HPDE6-E6E7 (cell line): ENCODE data around the gene CGREF1.
"Not testable (repeated sequence)": the region's sequence is repeated elsewhere in the genome, so short reads cannot be mapped to it uniquely, and the experiment has no call there.

Source experiments
- DNase-seq: peaks from one replicate; pipeline ENCODE4 v3.0.0; 2011; ENCODE audit warnings: missing footprints; ENCODE audit errors: extremely low spot score

CGREF1 gene

DNA sequence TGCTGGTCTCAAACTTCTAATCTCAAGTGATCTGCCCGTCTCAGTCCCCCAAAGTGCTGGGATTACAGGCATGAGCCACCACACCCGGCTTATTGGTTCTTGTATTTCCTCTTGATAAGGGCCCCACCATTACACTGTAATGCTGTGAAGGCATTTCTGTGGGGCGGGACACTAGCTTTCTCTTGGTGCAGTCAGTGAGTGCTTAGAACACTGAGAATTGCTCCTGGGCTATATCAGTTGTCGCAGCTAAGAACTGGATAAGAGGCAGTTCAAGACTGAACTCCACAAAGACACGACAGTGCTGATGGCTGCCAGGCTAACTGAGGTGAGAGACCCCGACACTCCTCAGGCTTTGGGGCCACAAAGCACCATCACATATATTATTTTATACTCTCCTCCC lies 30.3 kb downstream of the CGREF1 start:
- no peak for DNase-seq

DNA sequence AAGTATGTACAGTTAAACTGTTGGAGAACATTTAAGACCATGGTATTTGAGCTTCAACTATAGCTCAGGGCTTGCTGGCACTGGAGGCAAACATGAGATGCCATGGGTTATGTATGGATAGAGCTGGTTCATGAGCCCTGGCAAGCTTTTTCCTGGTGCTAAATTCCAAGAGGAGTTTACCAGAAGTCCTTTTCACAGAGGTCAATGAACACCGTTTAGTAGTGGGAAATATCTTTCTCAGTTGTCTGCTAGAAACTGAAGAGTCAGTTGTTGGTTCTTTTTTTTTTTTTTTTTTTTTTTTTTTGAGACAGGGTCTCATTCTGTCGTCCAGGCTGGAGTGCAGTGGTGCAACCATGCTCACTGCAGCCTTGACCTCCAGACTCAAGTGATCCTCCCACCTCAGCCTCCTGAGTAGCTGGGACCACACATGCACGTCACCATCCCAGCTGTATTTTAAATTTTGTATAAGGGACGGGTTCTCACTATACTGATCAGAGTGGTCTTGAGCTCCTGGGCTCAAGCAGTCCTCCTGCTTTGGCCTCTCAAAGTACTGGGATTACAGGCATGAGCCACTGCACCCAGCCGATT lies 31.0 kb downstream of the CGREF1 start:
- no peak for DNase-seq

GRCh38 chr2:27086724-27087593 lies 32.0 kb downstream of the CGREF1 start, which contains the start of gene KHK:
Gene KHK (plus strand): TSS chr2:27086772. CDS start chr2:27087260, 488 bp downstream.
- peak; percentile 56 for DNase-seq

DNA sequence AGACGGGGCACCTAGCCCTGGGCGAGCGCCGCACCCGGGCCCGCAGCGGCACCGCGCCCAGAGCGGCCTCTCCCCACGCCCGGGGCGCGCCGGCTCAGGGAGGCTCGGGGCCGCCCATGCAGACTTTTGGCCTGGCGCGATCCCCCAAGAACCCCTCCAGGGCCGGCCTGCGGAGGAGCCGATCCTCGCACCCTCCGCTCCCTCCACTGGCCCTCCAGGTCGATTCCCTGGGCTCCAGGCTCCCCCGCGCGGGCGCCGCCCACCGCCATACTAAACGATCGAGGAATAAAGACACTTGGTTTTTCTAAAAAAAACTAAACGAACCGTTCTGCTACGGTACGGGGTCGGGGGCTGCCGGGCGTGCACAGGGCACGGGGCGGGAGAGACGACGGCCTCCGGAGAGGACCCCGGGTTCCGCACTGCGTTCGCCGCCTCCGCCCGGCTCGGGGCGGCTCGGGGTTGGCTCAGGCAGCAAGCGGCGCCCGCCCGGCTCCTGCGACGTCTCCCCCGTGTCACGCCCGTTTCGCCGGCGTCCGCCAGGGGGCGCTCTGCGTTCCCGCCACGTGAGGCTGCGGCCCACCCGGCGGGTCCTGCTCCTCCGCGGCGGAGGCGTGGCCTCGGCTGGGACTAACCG lies 32.7 kb downstream of the CGREF1 start:
- peak; percentile 95 for DNase-seq

GRCh38 chr2:27085673-27086089 lies 33.2 kb downstream of the CGREF1 start:
- DNase-seq = peak; percentile 45

DNA sequence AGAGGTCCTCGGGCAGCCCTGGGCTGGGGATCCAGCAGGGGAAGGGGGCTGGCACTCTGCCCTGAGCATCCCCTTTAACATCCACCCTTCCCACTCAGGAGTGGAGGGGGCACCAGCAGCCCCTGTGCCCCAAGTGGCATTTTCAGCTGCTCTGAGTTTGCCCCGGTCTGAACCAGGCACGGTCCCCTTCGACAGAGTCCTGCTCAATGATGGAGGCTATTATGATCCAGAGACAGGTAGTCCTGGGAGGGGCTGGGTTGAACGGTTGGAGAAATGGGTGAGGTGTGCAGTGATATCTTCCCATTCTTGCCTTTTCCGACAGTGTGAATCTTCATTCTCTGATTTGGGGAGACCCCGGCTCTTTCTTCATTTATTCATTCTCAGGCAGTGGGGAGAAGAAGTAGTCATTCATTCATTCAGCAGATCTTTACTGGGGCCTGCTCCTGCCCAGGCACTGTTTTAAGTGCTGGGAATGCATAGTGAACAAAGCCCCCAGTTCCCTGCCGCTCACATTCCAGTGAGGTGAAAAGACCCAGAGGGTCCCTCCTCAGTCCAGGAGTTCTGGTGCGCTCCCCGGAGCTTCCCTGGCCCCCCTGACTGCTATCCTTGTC lies 33.8 kb downstream of the CGREF1 start:
- no peak for DNase-seq

DNA sequence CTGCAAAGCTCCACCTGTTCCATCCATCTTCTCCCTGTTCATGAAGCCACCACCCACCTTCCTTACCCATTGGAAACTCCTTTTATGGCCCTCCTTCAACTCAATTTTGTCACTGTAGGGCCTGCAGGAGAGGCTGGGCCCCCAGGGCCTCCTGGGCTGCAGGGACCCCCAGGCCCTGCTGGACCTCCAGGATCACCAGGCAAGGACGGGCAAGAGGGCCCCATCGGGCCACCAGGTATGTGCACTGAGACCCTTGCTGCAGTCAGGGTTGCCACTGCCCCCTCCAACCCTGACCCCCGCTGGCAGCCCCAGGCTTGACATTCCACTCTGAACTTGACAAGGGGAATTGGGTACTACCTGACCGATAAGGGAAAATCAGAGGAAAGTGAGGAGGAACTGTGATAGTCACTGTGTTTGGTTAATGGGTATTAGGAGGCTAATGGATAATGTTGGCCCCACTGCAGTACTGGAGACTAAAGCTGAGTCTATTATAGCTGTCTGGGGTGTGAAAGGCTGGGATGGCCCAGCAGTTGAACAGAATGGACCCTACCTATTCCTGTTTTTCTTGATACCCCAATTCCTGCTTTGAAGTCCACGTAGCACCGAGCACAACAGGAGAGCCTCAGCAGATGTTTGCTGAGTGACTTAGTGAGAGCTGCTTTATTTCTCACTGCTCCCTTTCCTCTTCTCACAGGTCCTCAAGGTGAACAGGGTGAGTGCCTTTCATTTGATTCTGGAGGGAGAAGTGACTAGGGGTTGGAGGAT lies 34.4 kb downstream of the CGREF1 start:
- no peak for DNase-seq

DNA sequence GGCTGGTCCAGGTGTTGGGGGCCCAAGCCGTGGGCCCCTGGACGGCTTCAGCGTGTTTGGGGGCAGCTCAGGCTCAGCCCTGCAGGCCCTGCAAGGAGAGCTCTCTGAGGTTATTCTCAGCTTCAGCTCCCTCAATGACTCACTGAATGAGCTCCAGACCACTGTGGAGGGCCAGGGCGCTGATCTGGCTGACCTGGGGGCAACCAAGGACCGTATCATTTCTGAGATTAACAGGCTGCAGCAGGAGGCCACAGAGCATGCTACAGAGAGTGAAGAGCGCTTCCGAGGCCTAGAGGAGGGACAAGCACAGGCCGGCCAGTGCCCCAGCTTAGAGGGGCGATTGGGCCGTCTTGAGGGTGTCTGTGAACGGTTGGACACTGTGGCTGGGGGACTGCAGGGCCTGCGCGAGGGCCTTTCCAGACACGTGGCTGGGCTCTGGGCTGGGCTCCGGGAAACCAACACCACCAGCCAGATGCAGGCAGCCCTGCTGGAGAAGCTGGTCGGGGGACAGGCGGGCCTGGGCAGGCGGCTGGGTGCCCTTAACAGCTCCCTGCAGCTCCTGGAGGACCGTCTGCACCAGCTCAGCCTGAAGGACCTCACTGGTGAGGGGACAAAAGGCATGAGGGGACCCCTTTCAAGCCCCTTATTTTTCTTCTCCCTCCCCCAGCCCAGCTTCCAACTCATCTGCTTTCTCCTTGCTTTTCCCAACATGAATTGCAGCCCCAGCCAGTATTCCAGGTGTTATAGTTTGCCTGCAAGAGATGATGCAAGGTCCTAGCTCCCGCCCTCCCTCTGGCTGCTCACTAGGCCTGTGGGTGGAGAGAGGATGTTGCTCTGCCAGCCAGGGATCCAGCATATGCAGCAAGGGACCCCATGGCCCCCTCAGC lies 35.3 kb downstream of the CGREF1 start:
- DNase-seq = no peak

GRCh38 chr2:27082773-27083409 lies 36.0 kb downstream of the CGREF1 start:
- no peak for DNase-seq

DNA sequence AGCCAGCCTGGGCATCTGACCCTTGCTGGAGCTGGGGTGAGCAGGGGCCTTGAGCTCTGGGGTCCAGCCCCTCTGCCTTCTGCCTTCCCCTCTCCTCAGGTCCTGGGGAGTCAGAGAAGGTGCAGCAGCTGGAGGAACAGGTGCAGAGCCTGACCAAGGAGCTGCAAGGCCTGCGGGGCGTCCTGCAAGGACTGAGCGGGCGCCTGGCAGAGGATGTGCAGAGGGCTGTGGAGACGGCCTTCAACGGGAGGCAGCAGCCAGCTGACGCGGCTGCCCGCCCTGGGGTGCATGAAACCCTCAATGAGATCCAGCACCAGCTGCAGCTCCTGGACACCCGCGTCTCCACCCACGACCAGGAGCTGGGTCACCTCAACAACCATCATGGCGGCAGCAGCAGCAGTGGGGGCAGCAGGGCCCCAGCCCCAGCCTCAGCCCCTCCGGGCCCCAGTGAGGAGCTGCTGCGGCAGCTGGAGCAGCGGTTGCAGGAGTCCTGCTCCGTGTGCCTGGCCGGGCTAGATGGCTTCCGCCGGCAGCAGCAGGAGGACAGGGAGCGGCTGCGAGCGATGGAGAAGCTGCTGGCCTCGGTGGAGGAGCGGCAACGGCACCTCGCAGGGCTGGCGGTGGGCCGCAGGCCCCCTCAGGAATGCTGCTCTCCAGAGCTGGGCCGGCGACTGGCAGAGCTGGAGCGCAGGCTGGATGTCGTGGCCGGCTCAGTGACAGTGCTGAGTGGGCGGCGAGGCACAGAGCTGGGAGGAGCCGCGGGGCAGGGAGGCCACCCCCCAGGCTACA lies 36.8 kb downstream of the CGREF1 start:
- no peak for DNase-seq

DNA sequence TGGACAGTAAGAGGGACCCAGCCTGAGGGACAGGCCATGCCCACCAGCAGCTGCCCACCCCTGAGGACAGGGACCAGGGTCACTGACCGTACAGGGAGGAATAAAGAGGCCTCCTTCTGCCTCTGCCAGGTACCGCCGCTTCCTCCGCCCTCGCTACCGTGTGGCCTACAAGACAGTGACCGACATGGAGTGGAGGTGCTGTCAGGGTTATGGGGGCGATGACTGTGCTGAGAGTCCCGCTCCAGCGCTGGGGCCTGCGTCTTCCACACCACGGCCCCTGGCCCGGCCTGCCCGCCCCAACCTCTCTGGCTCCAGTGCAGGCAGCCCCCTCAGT lies 38.4 kb downstream of the CGREF1 start:
- DNase-seq = no peak

- no peak for DNase-seq
Measured at GRCh38 chr2:27080140-27080469, 38.8 kb downstream of the CGREF1 start.

GRCh38 chr2:27079233-27080139 lies 39.4 kb downstream of the CGREF1 start:
- DNase-seq = no peak

- DNase-seq = no peak
Measured at GRCh38 chr2:27078267-27079194, 40.4 kb downstream of the CGREF1 start, which contains the start of gene EMILIN1. Gene EMILIN1 (plus strand): TSS chr2:27078615. CDS start chr2:27079066, 451 bp downstream.

GRCh38 chr2:27077231-27077630 lies 41.7 kb downstream of the CGREF1 start:
- no peak for DNase-seq

- no peak for DNase-seq
Measured at GRCh38 chr2:27076323-27076722, 42.6 kb downstream of the CGREF1 start.

DNA sequence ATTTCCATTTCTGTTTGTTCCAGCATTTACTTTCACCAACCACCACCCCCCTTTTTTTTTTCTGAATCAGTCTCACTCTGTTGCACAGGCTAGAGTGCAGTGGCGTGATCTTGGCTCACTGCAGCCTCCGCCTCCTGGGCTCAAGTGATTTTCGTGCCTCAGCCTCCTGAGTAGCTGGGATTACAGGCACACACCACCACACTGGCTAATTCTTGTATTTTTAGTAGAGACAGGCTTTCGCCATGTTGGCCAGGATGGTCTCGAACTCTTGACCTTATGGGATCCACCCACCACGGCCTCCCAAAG lies 43.4 kb downstream of the CGREF1 start:
- not testable (repeated sequence) for DNase-seq
